H9 (cell line): Measurements from ENCODE around the gene ACSS2. TPM values are rescaled to one million over a fixed set of nuclear protein-coding genes. Genes with fewer than 3 reads are reported as not detected.

Experiments used
- DNase-seq: peaks from one replicate; pipeline ENCODE4 v3.0.0-alpha.2; 2017
- H2AFZ ChIP-seq: one replicate; pipeline ENCODE4 v1.6.1; 2013; ENCODE audit warnings: mild to moderate bottlenecking, low read length, control low read depth, moderate library complexity
- H2AK5ac ChIP-seq: 2 replicates; pipeline ENCODE4 v1.6.1; 2013; ENCODE audit warnings: low read length, control low read depth, mixed read lengths; ENCODE audit not compliant: insufficient read length
- H2BK120ac ChIP-seq: one replicate; pipeline ENCODE4 v1.6.1; 2013; ENCODE audit warnings: low read depth, mild to moderate bottlenecking, low read length, control low read depth, inconsistent platforms; ENCODE audit not compliant: poor library complexity, severe bottlenecking
- H2BK12ac ChIP-seq: 2 replicates; pipeline ENCODE4 v1.6.1; 2013; ENCODE audit warnings: low read length, control low read depth, mixed read lengths, low read depth; ENCODE audit not compliant: insufficient read length
- H2BK15ac ChIP-seq: 2 replicates; pipeline ENCODE4 v1.6.1; 2013; ENCODE audit warnings: low read depth, low read length, control low read depth
- H2BK20ac ChIP-seq: one replicate; pipeline ENCODE4 v1.6.1; 2013; ENCODE audit warnings: low read depth, mild to moderate bottlenecking, low read length, control low read depth, inconsistent platforms; ENCODE audit not compliant: poor library complexity, severe bottlenecking
- H2BK5ac ChIP-seq: 2 replicates; pipeline ENCODE4 v1.6.1; 2013; ENCODE audit warnings: low read length, control low read depth, mixed read lengths; ENCODE audit not compliant: insufficient read length
- H3K14ac ChIP-seq: 2 replicates; pipeline ENCODE4 v1.6.1; 2013; ENCODE audit warnings: low read length, control low read depth; ENCODE audit not compliant: insufficient read depth
- H3K18ac ChIP-seq: 2 replicates; pipeline ENCODE4 v1.6.1; 2013; ENCODE audit warnings: low read depth, mild to moderate bottlenecking, mixed read lengths, low read length, control low read depth; ENCODE audit not compliant: insufficient read length
- H3K23ac ChIP-seq: 2 replicates; pipeline ENCODE4 v1.6.1; 2013; ENCODE audit warnings: low read length, control low read depth, mixed read lengths, low read depth; ENCODE audit not compliant: insufficient read length
- H3K23me2 ChIP-seq: 2 replicates; pipeline ENCODE4 v1.6.1; 2013; ENCODE audit warnings: low read depth, mild to moderate bottlenecking, mixed read lengths, low read length, control low read depth; ENCODE audit not compliant: insufficient read length, poor library complexity, severe bottlenecking
- H3K27ac ChIP-seq: 2 replicates; pipeline ENCODE4 v1.5.1; 2013; ENCODE audit warnings: low read length, control low read depth, mixed read lengths, low read depth; ENCODE audit not compliant: insufficient read length
- H3K27me3 ChIP-seq: 2 replicates; pipeline ENCODE4 v1.6.1; 2013; ENCODE audit warnings: low read length, control low read depth, inconsistent platforms; ENCODE audit not compliant: insufficient read depth
- H3K4ac ChIP-seq: 2 replicates; pipeline ENCODE4 v1.6.1; 2013; ENCODE audit warnings: low read depth, mild to moderate bottlenecking, control low read depth, inconsistent platforms, low read length, moderate library complexity
- H3K4me1 ChIP-seq: 2 replicates; pipeline ENCODE4 v1.6.1; 2013; ENCODE audit warnings: low read length, control low read depth, inconsistent platforms; ENCODE audit not compliant: insufficient read depth
- H3K4me2 ChIP-seq: 2 replicates; pipeline ENCODE4 v1.6.1; 2013; ENCODE audit warnings: low read length, control low read depth, mixed read lengths; ENCODE audit not compliant: insufficient read length, insufficient read depth
- H3K56ac ChIP-seq: 2 replicates; pipeline ENCODE4 v1.6.1; 2013; ENCODE audit warnings: low read depth, mild to moderate bottlenecking, mixed read lengths, low read length, control low read depth; ENCODE audit not compliant: insufficient read length
- H3K79me1 ChIP-seq: 2 replicates; pipeline ENCODE4 v1.6.1; 2013; ENCODE audit warnings: low read depth, mild to moderate bottlenecking, moderate library complexity, low read length, control low read depth, inconsistent platforms; ENCODE audit not compliant: insufficient read depth, poor library complexity, severe bottlenecking
- H3K79me2 ChIP-seq: 2 replicates; pipeline ENCODE4 v1.6.1; 2013; ENCODE audit warnings: low read length, control low read depth, inconsistent platforms; ENCODE audit not compliant: insufficient read depth
- H3K9ac ChIP-seq: 2 replicates; pipeline ENCODE4 v1.6.1; 2013; ENCODE audit warnings: low read length, control low read depth, mixed read lengths; ENCODE audit not compliant: insufficient read length; ENCODE audit errors: extremely low read depth
- H3K9me3 ChIP-seq: one replicate; pipeline ENCODE4 v1.6.1; 2013; ENCODE audit warnings: low read depth, low read length, inconsistent platforms; ENCODE audit not compliant: control insufficient read depth
- H3T11ph ChIP-seq: one replicate; pipeline ENCODE4 v1.6.1; 2013; ENCODE audit warnings: mild to moderate bottlenecking, low read length, control low read depth, inconsistent platforms
- H4K20me1 ChIP-seq: one replicate; pipeline ENCODE4 v1.6.1; 2013; ENCODE audit not compliant: control insufficient read depth, insufficient read length, insufficient read depth
- H4K5ac ChIP-seq: 2 replicates; pipeline ENCODE4 v1.6.1; 2013; ENCODE audit warnings: low read depth, mild to moderate bottlenecking, mixed read lengths, low read length, control low read depth; ENCODE audit not compliant: insufficient read length
- H4K8ac ChIP-seq: replicated peaks from 2 replicates; pipeline ENCODE4 v1.6.1; 2013; ENCODE audit warnings: low read length, control low read depth, mixed read lengths, low read depth; ENCODE audit not compliant: insufficient read length
- H4K91ac ChIP-seq: 2 replicates; pipeline ENCODE4 v1.6.1; 2013; ENCODE audit warnings: low read depth, mild to moderate bottlenecking, moderate library complexity, mixed read lengths, low read length, control low read depth; ENCODE audit not compliant: insufficient read length
- H3K27ac Mint-ChIP-seq, 3 experiments: 2 replicates in 2 of 3; 3 replicates in 1 of 3; pipeline ENCODE4 v1.8.0; 2020 to 2021; ENCODE audit warnings: mixed read lengths in 3 of 3, mild to moderate bottlenecking in 1 of 3, moderate library complexity in 1 of 3
- H3K27me3 Mint-ChIP-seq: 2 replicates; pipeline ENCODE4 v1.8.0; 2021; ENCODE audit warnings: low read depth, mild to moderate bottlenecking, moderate library complexity, mixed read lengths
- H3K36me3 Mint-ChIP-seq, 3 experiments: 2 replicates in 2 of 3; 3 replicates in 1 of 3; pipeline ENCODE4 v1.8.0; 2020 to 2021; ENCODE audit warnings: low read depth in 3 of 3, mixed read lengths in 3 of 3; ENCODE audit not compliant: insufficient read depth in 1 of 3
- H3K4me1 Mint-ChIP-seq, 2 experiments: 2 replicates each; pipeline ENCODE4 v1.8.0; 2020; ENCODE audit warnings: mixed read lengths in 2 of 2
- H3K4me3 Mint-ChIP-seq, 2 experiments: 2 replicates in 1 of 2; 3 replicates in 1 of 2; pipeline ENCODE4 v1.8.0; 2020 to 2021; ENCODE audit warnings: mild to moderate bottlenecking in 2 of 2, mixed read lengths in 2 of 2, moderate library complexity in 1 of 2
- H3K9me3 Mint-ChIP-seq, 2 experiments: 2 replicates in 1 of 2; 3 replicates in 1 of 2; pipeline ENCODE4 v1.8.0; 2020; ENCODE audit warnings: mild to moderate bottlenecking in 2 of 2, mixed read lengths in 2 of 2, moderate library complexity in 1 of 2
- WGBS: extraction: QIAGEN DNeasy Blood & Tissue Kit; methylation state at CpG from one replicate; pipeline ENCODE4 v1.1.7; 2013; ENCODE audit warnings: missing lambda C conversion rate, low lambda C conversion rate, mixed read lengths; ENCODE audit not compliant: insufficient read length; ENCODE audit errors: extremely low coverage; 5-methylcytosine and 5-hydroxymethylcytosine counted together
- total RNA-seq: library from RNA; stranded (reverse); gene quantifications from 2 replicates; pipeline ENCODE4 v1.2.1, GENCODE V29; 2021
- TF ChIP-seq, protein P1 (sequence below): fragments of 200-600 bp; sonication (generic); conservative IDR thresholded peaks from 3 replicates; pipeline ENCODE4 v1.8.0; 2021; ENCODE audit warnings: antibody characterized with exemption, mild to moderate bottlenecking

ACSS2 gene
- total RNA-seq, 1 experiment from 2014 or later: 15.4 TPM

DNA sequence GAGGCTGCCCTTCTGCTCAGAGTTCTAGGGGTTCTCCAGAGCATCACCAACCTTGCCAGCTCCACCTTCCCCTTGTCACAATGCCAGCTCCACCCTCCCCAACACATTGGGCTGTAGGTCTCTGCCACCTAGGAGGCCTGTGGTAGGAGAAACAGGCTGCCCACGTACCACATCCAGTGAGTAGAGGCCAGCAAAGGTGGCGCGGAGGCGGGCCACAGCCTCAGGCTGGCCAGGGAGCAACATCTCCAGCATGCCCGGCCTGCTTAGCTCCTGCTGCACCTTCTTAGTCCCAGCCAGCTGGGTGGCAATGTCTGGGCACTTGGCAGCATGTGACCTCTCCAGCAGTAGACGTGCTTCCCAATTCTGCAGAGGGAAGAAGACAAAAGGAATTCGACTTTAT is 55.4 kb downstream of the ACSS2 start:
- no peaks in the 10 kb centered on the region for H3K9me3 ChIP-seq
- no peak for DNase-seq
- H4K20me1 ChIP-seq: no peaks in the 10 kb centered on the region
- TF ChIP-seq, protein P1, sequence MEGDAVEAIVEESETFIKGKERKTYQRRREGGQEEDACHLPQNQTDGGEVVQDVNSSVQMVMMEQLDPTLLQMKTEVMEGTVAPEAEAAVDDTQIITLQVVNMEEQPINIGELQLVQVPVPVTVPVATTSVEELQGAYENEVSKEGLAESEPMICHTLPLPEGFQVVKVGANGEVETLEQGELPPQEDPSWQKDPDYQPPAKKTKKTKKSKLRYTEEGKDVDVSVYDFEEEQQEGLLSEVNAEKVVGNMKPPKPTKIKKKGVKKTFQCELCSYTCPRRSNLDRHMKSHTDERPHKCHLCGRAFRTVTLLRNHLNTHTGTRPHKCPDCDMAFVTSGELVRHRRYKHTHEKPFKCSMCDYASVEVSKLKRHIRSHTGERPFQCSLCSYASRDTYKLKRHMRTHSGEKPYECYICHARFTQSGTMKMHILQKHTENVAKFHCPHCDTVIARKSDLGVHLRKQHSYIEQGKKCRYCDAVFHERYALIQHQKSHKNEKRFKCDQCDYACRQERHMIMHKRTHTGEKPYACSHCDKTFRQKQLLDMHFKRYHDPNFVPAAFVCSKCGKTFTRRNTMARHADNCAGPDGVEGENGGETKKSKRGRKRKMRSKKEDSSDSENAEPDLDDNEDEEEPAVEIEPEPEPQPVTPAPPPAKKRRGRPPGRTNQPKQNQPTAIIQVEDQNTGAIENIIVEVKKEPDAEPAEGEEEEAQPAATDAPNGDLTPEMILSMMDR: no peak
- Mint-ChIP-seq H3K27me3 (no peaks in the 10 kb centered on the region), H3K4me3 (no peak overlapping the region), H3K27ac (no peak overlapping the region), H3K36me3 (peaks cover 14 to 72% (median 28%) of the 10 kb centered on the region in 3 experiments; a peak in 6 of 7 replicates), H3K4me1 (peaks cover 0 to under 1% of the 10 kb centered on the region in 2 experiments; a peak in 1 of 4 replicates), H3K9me3 (no peaks in the 10 kb centered on the region)
- no peaks in the 10 kb centered on the region for H3K27me3 ChIP-seq
- no peak overlapping the region for H3K18ac ChIP-seq
- no peaks in the 10 kb centered on the region for H3K79me2 ChIP-seq
- H2BK15ac ChIP-seq: no peak overlapping the region
- no peak overlapping the region for H3K4me2 ChIP-seq
- no peak overlapping the region for H2BK12ac ChIP-seq
- H3K56ac ChIP-seq: no peak overlapping the region
- H4K5ac ChIP-seq: no peak overlapping the region
- H3K4me1 ChIP-seq: no peaks in the 10 kb centered on the region
- no peak overlapping the region for H4K8ac ChIP-seq
- H2BK20ac ChIP-seq: no peak overlapping the region
- WGBS: no CpG with 5 or more reads among the region's 7 CpGs
- H3K27ac ChIP-seq: no peak overlapping the region
- H2BK5ac ChIP-seq: no peak overlapping the region
- no peaks in the 10 kb centered on the region for H3K23me2 ChIP-seq
- H3K14ac ChIP-seq: no peak overlapping the region
- no peak overlapping the region for H3K9ac ChIP-seq
- H3K4ac ChIP-seq: no peak overlapping the region
- H3T11ph ChIP-seq: no peak overlapping the region
- H2AFZ ChIP-seq: no peak overlapping the region
- no peak overlapping the region for H2BK120ac ChIP-seq
- H4K91ac ChIP-seq: no peak overlapping the region
- H3K79me1 ChIP-seq: no peaks in the 10 kb centered on the region
- H3K23ac ChIP-seq: no peak overlapping the region
- H2AK5ac ChIP-seq: no peak overlapping the region
